ENCODE data around the gene SOWAHD. TPM values are rescaled to one million over a fixed set of nuclear protein-coding genes. Genes with fewer than 3 reads are reported as not detected.

Gene SOWAHD
- total RNA-seq, 1 experiment from 2014 or later, result 0.98 TPM

DNA sequence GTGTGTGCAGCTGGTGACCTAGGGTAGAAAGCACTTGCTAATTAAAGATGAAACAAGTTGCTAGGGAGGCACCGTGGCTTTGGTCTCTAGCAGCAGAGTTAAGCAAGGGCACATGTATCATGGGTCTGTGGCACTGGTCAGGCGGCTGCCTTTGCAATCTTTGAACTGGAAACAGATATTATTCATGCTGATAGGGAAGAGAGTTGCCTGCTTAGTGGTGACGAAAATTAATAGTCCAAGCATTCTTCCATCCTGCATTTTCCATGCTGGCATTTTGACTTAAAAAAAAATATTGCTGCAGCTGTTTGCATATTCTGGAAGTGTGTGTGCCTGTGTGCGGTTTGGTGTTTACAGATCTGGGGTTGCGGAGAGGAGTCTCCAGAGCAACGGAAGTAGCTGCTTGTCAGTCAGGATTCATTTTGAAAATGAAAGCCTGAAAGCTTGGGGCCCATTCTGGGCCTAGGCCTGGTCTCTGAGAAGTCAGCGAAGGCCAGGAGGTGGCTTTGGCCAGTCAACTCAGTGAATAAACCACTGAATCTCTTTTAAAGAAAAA is 2.3 kb upstream of the SOWAHD start:
- no peak overlapping the region for H3K27ac ChIP-seq (ENCODE audit: insufficient read length, low read depth, low read length)
- Mint-ChIP-seq H3K9me3 (peaks cover 59 to 71% of the 10 kb centered on the region in 2 experiments), H3K4me3 (peak overlapping the region in 1 of 2 experiments; percentile 35; a peak in 2 of 5 replicates), H3K4me1 (peaks cover 26 to 27% of the 10 kb centered on the region in 2 experiments), H3K36me3 (ENCODE audit: insufficient read depth in 1 of 3, low read depth in 3 of 3) (peaks cover 0 to 4% (median 3%) of the 10 kb centered on the region in 3 experiments; a peak in 4 of 7 replicates), H3K27ac (peak overlapping the region in 1 of 3 experiments; percentile 57; a peak in 3 of 7 replicates), H3K27me3 (ENCODE audit: low read depth) (peaks cover 25% of the 10 kb centered on the region)
- H3K79me2 ChIP-seq (ENCODE audit: insufficient read depth, low read length), result no peaks in the 10 kb centered on the region
- H4K20me1 ChIP-seq (ENCODE audit: control insufficient read depth, insufficient read depth, insufficient read length), result no peaks in the 10 kb centered on the region
- WGBS (ENCODE audit: extremely low coverage, insufficient read length, low lambda C conversion rate), result no CpG with 5 or more reads among the region's 7 CpGs
- H2BK120ac ChIP-seq (ENCODE audit: low read depth, low read length, poor library complexity, severe bottlenecking), result no peak overlapping the region
- H3K56ac ChIP-seq (ENCODE audit: insufficient read length, low read depth, low read length), result no peak overlapping the region
- no peak overlapping the region for H4K8ac ChIP-seq (replicated peaks; ENCODE audit: insufficient read length, low read depth, low read length)
- no peak overlapping the region for H2BK12ac ChIP-seq (ENCODE audit: insufficient read length, low read depth, low read length)
- no peak overlapping the region for H3K4ac ChIP-seq (ENCODE audit: low read depth, low read length)
- no peak overlapping the region for H2BK15ac ChIP-seq (ENCODE audit: low read depth, low read length)
- no peak overlapping the region for H3K23ac ChIP-seq (ENCODE audit: insufficient read length, low read depth, low read length)
- no peak overlapping the region for H2BK20ac ChIP-seq (ENCODE audit: low read depth, low read length, poor library complexity, severe bottlenecking)
- TF ChIP-seq, protein P1, sequence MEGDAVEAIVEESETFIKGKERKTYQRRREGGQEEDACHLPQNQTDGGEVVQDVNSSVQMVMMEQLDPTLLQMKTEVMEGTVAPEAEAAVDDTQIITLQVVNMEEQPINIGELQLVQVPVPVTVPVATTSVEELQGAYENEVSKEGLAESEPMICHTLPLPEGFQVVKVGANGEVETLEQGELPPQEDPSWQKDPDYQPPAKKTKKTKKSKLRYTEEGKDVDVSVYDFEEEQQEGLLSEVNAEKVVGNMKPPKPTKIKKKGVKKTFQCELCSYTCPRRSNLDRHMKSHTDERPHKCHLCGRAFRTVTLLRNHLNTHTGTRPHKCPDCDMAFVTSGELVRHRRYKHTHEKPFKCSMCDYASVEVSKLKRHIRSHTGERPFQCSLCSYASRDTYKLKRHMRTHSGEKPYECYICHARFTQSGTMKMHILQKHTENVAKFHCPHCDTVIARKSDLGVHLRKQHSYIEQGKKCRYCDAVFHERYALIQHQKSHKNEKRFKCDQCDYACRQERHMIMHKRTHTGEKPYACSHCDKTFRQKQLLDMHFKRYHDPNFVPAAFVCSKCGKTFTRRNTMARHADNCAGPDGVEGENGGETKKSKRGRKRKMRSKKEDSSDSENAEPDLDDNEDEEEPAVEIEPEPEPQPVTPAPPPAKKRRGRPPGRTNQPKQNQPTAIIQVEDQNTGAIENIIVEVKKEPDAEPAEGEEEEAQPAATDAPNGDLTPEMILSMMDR (conservative IDR thresholded peaks at IDR 0.05), result no peak
- no peak overlapping the region for H2AFZ ChIP-seq (ENCODE audit: low read length)
- no peaks in the 10 kb centered on the region for H3K79me1 ChIP-seq (ENCODE audit: insufficient read depth, low read depth, low read length, poor library complexity, severe bottlenecking)
- no peak overlapping the region for H2AK5ac ChIP-seq (ENCODE audit: insufficient read length, low read length)
- no peak overlapping the region for H3K18ac ChIP-seq (ENCODE audit: insufficient read length, low read depth, low read length)
- peaks cover 4% of the 10 kb centered on the region; the same call in 1 of the 2 replicates for H3K4me1 ChIP-seq (ENCODE audit: insufficient read depth, low read length)
- H3K23me2 ChIP-seq (ENCODE audit: insufficient read length, low read depth, low read length, poor library complexity, severe bottlenecking), result peaks cover 2% of the 10 kb centered on the region
- H3K14ac ChIP-seq (ENCODE audit: insufficient read depth, low read length), result no peak overlapping the region
- H3K4me2 ChIP-seq (ENCODE audit: insufficient read depth, insufficient read length, low read length), result no peak overlapping the region
- H2BK5ac ChIP-seq (ENCODE audit: insufficient read length, low read length), result no peak overlapping the region
- H4K5ac ChIP-seq (ENCODE audit: insufficient read length, low read depth, low read length), result no peak overlapping the region
- H4K91ac ChIP-seq (ENCODE audit: insufficient read length, low read depth, low read length), result no peak overlapping the region
- H3T11ph ChIP-seq (ENCODE audit: low read length), result no peak overlapping the region
- H3K9ac ChIP-seq (ENCODE audit: extremely low read depth, insufficient read length, low read length), result no peak overlapping the region
- DNase-seq, result no peak
- H3K9me3 ChIP-seq (ENCODE audit: control insufficient read depth, low read depth, low read length), result peaks cover 18% of the 10 kb centered on the region
- no peaks in the 10 kb centered on the region; the same call in 1 of the 2 replicates for H3K27me3 ChIP-seq (ENCODE audit: insufficient read depth, low read length)
